ENCODE data around the gene PAF1.

PAF1 gene

GRCh38 chr19:39416152-39417120, 25.5 kb upstream of the PAF1 start:
- no peak for DNase-seq

GRCh38 chr19:39415111-39416046, 24.5 kb upstream of the PAF1 start:
- DNase-seq: no peak

- DNase-seq: peak in 1 of 2 donors; percentile 39
Measured at GRCh38 chr19:39413911-39414608, 23.2 kb upstream of the PAF1 start.

GRCh38 chr19:39413272-39413910, 22.5 kb upstream of the PAF1 start:
- DNase-seq: peak; percentile 38 to 53

GRCh38 chr19:39412867-39413271, 22.0 kb upstream of the PAF1 start:
- no peak for DNase-seq

GRCh38 chr19:39412100-39412866, 21.4 kb upstream of the PAF1 start, which contains the start of gene PLEKHG2:
Gene PLEKHG2, plus strand, starts transcription at chr19:39412669. Its CDS starts 1,418 bp downstream, at chr19:39414087.
- DNase-seq: peak; percentile 99

GRCh38 chr19:39411832-39412099, 20.9 kb upstream of the PAF1 start:
- peak; percentile 94 for DNase-seq

DNA sequence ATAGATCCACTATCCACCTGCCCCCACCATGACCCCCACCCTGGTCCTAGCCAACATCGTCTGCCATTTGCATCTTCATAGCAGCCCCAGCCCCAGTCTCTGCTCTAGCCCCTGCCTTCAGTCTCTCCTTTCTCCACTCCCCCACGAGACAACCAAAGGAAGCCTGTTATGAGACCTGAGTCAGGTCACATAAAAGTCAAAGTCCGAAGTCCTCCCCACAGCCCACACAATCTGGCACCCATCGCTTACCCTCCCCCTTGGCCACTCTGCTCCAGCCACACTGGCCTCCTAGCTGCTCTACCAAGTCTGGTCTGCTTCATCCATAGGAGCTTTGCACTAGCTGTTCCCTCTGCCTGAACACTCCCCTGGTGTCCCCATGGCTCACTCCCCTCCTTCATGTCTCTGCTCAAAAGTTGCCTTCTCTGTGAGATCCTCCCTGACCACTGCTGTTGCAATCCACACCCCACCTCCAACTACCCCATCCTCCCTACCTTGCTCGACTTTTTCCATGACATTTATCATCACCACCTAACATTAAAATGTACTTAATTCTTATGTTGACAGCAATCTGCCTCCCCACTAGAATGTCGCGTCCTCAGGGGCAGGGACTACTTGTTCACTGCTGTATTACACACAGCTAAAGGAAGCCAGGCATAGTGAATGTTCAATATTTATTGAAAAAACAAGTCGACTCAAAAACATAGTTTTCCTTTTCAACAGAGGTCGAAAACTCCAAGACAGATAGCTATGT, 20.4 kb upstream of the PAF1 start:
- peak; percentile 78 to 79 for DNase-seq

DNA sequence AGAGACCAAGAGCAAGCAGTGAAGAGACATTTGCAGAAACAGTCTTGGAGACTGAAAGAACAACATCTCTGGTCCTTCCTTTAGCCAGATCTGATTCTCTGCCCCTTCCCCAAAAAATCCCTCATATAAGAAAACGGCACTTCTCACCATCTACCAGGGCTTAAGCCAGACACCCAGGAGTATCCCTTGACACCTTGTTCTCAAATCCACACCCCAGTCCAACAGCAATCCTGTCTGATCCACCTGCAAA, 19.9 kb upstream of the PAF1 start:
- no peak for DNase-seq

GRCh38 chr19:39410017-39410830, 19.3 kb upstream of the PAF1 start:
- DNase-seq: peak; percentile 89 to 92

DNA sequence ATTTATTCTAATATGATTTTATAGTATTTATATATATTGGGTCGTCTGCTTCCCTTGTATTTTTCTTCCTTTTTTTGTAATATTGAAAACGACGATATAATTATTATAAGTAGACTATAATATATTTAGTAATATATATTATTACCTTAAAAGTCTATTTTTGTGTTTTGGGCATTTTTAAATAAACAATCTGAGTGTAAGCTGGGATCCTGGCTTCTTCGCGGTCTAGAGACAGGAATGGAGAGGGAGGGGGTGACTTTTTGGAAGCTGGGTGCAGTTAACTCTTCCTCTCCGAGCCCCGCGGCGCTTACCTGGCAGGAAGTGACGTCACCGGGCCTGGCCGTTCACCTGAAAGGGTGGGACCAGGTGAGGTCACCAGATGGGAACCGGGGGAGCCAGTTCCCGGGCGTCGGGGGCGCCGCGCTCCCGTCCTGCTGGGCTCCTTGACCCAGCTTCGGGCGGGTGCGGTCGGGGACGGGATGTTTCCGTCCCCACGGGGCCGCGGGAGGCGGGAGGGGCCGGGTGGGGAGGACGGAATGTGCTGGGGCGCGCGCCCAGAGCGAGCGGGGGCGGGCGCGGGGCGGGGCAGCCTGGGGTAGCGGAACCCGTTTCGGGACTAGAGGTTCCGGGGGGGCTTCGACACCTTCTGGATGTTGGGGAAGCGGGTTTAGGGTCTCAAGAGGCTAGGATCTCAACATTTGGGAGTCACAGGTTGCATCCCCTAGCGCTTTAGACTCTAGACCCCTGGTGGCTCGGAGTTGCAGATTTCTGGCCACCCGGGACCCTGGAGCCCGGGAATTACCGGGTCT, 18.5 kb upstream of the PAF1 start:
- DNase-seq: peak; percentile 95 to 97

DNA sequence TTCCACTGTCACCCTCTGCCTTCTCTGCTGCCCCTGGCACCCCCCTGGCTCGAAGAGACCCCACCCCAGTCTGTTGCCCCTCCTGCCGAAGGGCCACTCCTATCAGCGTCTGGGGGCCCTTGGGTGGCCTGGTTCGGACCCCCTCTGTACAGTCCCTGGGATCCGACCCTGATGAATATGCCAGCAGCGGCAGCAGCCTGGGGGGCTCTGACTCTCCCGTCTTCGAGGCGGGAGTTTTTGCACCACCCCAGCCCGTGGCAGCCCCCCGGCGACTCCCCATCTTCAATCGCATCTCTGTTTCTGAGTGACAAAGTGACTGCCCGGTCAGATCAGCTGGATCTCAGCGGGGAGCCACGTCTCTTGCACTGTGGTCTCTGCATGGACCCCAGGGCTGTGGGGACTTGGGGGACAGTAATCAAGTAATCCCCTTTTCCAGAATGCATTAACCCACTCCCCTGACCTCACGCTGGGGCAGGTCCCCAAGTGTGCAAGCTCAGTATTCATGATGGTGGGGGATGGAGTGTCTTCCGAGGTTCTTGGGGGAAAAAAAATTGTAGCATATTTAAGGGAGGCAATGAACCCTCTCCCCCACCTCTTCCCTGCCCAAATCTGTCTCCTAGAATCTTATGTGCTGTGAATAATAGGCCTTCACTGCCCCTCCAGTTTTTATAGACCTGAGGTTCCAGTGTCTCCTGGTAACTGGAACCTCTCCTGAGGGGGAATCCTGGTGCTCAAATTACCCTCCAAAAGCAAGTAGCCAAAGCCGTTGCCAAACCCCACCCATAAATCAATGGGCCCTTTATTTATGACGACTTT, 17.7 kb upstream of the PAF1 start:
- peak; percentile 71 to 77 for DNase-seq

- peak; percentile 79 to 82 for DNase-seq
Measured at GRCh38 chr19:39407660-39408391, 16.9 kb upstream of the PAF1 start.

- DNase-seq: no peak
Measured at GRCh38 chr19:39407410-39407659, 16.4 kb upstream of the PAF1 start.

GRCh38 chr19:39406656-39407409, 15.9 kb upstream of the PAF1 start, which contains the start of gene ZFP36:
Gene ZFP36, plus strand, starts transcription at chr19:39406847. Its CDS starts 58 bp downstream, at chr19:39406905.
- DNase-seq: peak; percentile 94 to 95

- peak; percentile 95 to 96 for DNase-seq
Measured at GRCh38 chr19:39405958-39406655, 15.2 kb upstream of the PAF1 start.
